AG10803 (cell line): Measurements from ENCODE around the gene TM9SF2.

Experiments
- DNase-seq: peaks from one replicate; pipeline ENCODE4 v3.0.0; 2010; ENCODE audit warnings: low read depth
- H3K4me3 ChIP-seq: 2 replicates; pipeline ENCODE4 v1.5.1; 2011; ENCODE audit warnings: mild to moderate bottlenecking, low read length, control low read depth
- CTCF ChIP-seq: conservative IDR thresholded peaks from 2 replicates; pipeline ENCODE4 v1.5.1; 2011; ENCODE audit warnings: mild to moderate bottlenecking, low read length, control low read depth, inconsistent platforms

TM9SF2 gene

GRCh38 chr13:99536023-99536422, 34.8 kb downstream of the TM9SF2 start:
- TF ChIP-seq CTCF, result no peak
- DNase-seq, result no peak
- no peak overlapping the region for H3K4me3 ChIP-seq

GRCh38 chr13:99540530-99540929, 39.3 kb downstream of the TM9SF2 start:
- no peak overlapping the region for H3K4me3 ChIP-seq
- no peak for DNase-seq
- no peak for TF ChIP-seq CTCF

GRCh38 chr13:99542788-99543406, 41.6 kb downstream of the TM9SF2 start:
- no peak for TF ChIP-seq CTCF
- no peak overlapping the region for H3K4me3 ChIP-seq
- DNase-seq, result no peak

GRCh38 chr13:99545361-99545760, 44.1 kb downstream of the TM9SF2 start:
- no peak for TF ChIP-seq CTCF
- no peak for DNase-seq
- no peak overlapping the region for H3K4me3 ChIP-seq

GRCh38 chr13:99545979-99546378, 44.7 kb downstream of the TM9SF2 start:
- no peak for DNase-seq
- TF ChIP-seq CTCF, result no peak
- H3K4me3 ChIP-seq, result no peak overlapping the region

GRCh38 chr13:99546878-99547277, 45.6 kb downstream of the TM9SF2 start:
- DNase-seq, result no peak
- no peak for TF ChIP-seq CTCF
- no peak overlapping the region for H3K4me3 ChIP-seq

- no peak overlapping the region for H3K4me3 ChIP-seq
- no peak for TF ChIP-seq CTCF
- DNase-seq, result no peak
Observed at GRCh38 chr13:99548448-99548847, 47.2 kb downstream of the TM9SF2 start.
